A673 (cell line): ENCODE results near the gene DTNA.

ENCODE experiments used
- EZH2 ChIP-seq: fragments of 200-600 bp; sonication (generic); IDR thresholded peaks from 2 replicates; pipeline ENCODE4 v1.6.1; 2017; ENCODE audit warnings: borderline replicate concordance, low read depth, mild to moderate bottlenecking, mixed read lengths, antibody characterized with exemption, low read length; ENCODE audit not compliant: poor library complexity, severe bottlenecking
- TF ChIP-seq, protein P1 (sequence below): fragments of 300-800, 200-600 bp; sonication (generic); conservative IDR thresholded peaks from 2 replicates; pipeline ENCODE4 v1.5.1; 2017; ENCODE audit warnings: low read depth, mild to moderate bottlenecking, antibody characterized with exemption, low read length, moderate library complexity, mixed read lengths

DNA sequence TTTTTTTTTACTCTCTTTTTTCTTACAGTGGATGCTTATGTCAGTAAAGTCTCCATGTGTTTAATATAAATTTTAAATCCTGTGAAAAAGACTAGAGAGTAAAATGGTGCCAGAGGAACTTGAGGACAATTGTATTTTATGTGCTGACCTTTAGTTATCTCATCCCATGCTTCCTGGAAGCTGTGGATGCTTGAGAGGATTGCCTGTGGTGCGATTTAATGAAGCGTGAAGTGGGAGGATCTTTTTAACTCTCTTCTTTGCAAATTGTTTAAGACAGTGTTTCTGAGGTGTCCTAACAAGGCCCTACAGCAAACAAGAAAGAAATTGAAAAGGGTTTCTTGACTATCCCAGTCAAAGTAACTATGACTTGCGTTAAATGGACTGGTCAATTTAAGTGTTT is 84.2 kb downstream of the DTNA start:
- no peak for TF ChIP-seq EZH2
- TF ChIP-seq, protein P1, sequence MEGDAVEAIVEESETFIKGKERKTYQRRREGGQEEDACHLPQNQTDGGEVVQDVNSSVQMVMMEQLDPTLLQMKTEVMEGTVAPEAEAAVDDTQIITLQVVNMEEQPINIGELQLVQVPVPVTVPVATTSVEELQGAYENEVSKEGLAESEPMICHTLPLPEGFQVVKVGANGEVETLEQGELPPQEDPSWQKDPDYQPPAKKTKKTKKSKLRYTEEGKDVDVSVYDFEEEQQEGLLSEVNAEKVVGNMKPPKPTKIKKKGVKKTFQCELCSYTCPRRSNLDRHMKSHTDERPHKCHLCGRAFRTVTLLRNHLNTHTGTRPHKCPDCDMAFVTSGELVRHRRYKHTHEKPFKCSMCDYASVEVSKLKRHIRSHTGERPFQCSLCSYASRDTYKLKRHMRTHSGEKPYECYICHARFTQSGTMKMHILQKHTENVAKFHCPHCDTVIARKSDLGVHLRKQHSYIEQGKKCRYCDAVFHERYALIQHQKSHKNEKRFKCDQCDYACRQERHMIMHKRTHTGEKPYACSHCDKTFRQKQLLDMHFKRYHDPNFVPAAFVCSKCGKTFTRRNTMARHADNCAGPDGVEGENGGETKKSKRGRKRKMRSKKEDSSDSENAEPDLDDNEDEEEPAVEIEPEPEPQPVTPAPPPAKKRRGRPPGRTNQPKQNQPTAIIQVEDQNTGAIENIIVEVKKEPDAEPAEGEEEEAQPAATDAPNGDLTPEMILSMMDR: no peak
